Measurements from ENCODE around the gene CBR1.

CBR1 gene

GRCh38 chr21:36115138-36115730 is 45.4 kb downstream of the CBR1 start:
- no peak for DNase-seq (ENCODE audit: low read depth)

GRCh38 chr21:36117286-36117741 is 47.5 kb downstream of the CBR1 start:
- DNase-seq (ENCODE audit: low read depth), result no peak

DNA sequence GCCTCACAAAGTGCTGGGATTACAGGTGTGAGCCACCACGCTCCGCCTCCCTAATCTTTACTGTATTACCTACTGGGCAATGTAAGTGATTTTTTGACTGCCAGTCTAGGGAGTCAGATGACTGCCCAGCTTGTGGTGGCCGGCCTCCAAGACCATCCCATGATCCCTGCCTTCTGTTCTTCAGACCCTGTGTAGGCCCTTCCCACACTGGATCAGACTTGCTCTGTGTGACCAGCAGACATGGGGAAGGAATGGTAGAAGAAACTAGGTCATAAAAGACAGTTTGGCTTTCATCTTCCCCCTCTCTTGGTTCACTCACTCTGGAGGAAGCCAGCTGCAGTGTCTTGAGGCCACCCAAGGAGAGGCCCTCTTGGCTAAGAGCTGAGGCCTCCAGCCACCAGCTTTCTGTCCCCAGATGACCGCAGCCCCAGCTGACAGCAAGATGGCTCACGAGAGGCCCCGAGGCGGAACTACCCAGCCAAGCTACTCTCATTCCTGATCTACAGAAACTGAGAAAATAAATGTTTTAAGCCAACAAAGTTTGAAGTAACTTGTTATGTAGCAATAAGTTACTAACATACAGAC is 50.6 kb downstream of the CBR1 start:
- DNase-seq (ENCODE audit: low read depth), result no peak

Measured in stimulated activated CD4-positive, alpha-beta T cell treated with anti-CD3 and anti-CD28 coated beads, Interleukin-2, amount 100 ng/mL, for 4 hours (primary cell).